Mesenchymal stem cell (in vitro differentiated cells and primary cell): Measurements from ENCODE around the gene NLE1.
A peak's percentile ranks its signal among the peaks of the same experiment; 100 is the strongest.

Experiments used
- DNase-seq: peaks from one replicate; pipeline ENCODE4 v3.0.0-alpha.2; 2013
- H2AFZ ChIP-seq: one replicate; pipeline ENCODE4 v1.6.1; 2013; ENCODE audit warnings: low read depth, mild to moderate bottlenecking, control low read depth, inconsistent platforms, low read length, moderate library complexity
- H2AK5ac ChIP-seq: 2 replicates; pipeline ENCODE4 v1.6.1; 2013; ENCODE audit warnings: low read length, moderate library complexity, mild to moderate bottlenecking, inconsistent platforms; ENCODE audit not compliant: severe bottlenecking
- H2BK120ac ChIP-seq: one replicate; pipeline ENCODE4 v1.6.1; 2013; ENCODE audit warnings: low read depth, mild to moderate bottlenecking, inconsistent platforms, low read length, moderate library complexity
- H2BK12ac ChIP-seq, 2 experiments: one replicate each; pipeline ENCODE4 v1.6.1; 2013; ENCODE audit warnings: inconsistent platforms in 2 of 2, low read length in 2 of 2, mild to moderate bottlenecking in 2 of 2, moderate library complexity in 2 of 2, control low read depth in 1 of 2
- H2BK15ac ChIP-seq: one replicate; pipeline ENCODE4 v1.6.1; 2013; ENCODE audit warnings: mild to moderate bottlenecking, low read depth, inconsistent platforms; ENCODE audit not compliant: poor library complexity, severe bottlenecking
- H2BK5ac ChIP-seq: 2 replicates; pipeline ENCODE4 v1.6.1; 2013; ENCODE audit warnings: low read depth, mild to moderate bottlenecking, low read length, control low read depth, inconsistent platforms; ENCODE audit not compliant: poor library complexity, severe bottlenecking
- H3K14ac ChIP-seq, 2 experiments: one replicate each; pipeline ENCODE4 v1.6.1; 2013; ENCODE audit warnings: inconsistent platforms in 2 of 2, low read length in 2 of 2, control low read depth in 1 of 2, mild to moderate bottlenecking in 1 of 2, moderate library complexity in 1 of 2
- H3K18ac ChIP-seq, 2 experiments: one replicate each; pipeline ENCODE4 v1.6.1; 2013; ENCODE audit warnings: inconsistent platforms in 2 of 2, low read length in 2 of 2, control low read depth in 1 of 2, low read depth in 1 of 2, mild to moderate bottlenecking in 1 of 2
- H3K23ac ChIP-seq, 2 experiments: one replicate each; pipeline ENCODE4 v1.6.1; 2013; ENCODE audit warnings: inconsistent platforms in 2 of 2, low read length in 2 of 2, mild to moderate bottlenecking in 2 of 2, moderate library complexity in 2 of 2, control low read depth in 1 of 2
- H3K27ac ChIP-seq: 2 replicates; pipeline ENCODE4 v1.5.1; 2013; ENCODE audit warnings: mild to moderate bottlenecking, moderate library complexity, low read length, control low read depth, inconsistent platforms; ENCODE audit not compliant: poor library complexity, severe bottlenecking
- H3K27me3 ChIP-seq, 2 experiments: 2 replicates each; pipeline versions ENCODE4 v1.6.1 to v1.7.0; 2013; ENCODE audit warnings: low read length in 2 of 2, mild to moderate bottlenecking in 2 of 2, moderate library complexity in 2 of 2, control low read depth in 1 of 2, inconsistent platforms in 1 of 2; ENCODE audit not compliant: control insufficient read depth in 1 of 2, insufficient read depth in 1 of 2
- H3K36me3 ChIP-seq, 2 experiments: 2 replicates each; pipeline versions ENCODE4 v1.6.1 to v1.7.0; 2013; ENCODE audit warnings: low read length in 2 of 2, control low read depth in 1 of 2, inconsistent platforms in 1 of 2, low read depth in 1 of 2, mild to moderate bottlenecking in 1 of 2; ENCODE audit not compliant: insufficient read depth in 2 of 2, control insufficient read depth in 1 of 2
- H3K4ac ChIP-seq, 2 experiments: one replicate each; pipeline ENCODE4 v1.6.1; 2013; ENCODE audit warnings: inconsistent platforms in 2 of 2, low read length in 2 of 2, mild to moderate bottlenecking in 2 of 2, moderate library complexity in 2 of 2, control low read depth in 1 of 2, low read depth in 1 of 2
- H3K4me1 ChIP-seq: 2 replicates; pipeline ENCODE4 v1.6.1; 2013; ENCODE audit warnings: low read depth, low read length, control low read depth; ENCODE audit not compliant: control insufficient read depth, insufficient read depth
- H3K4me2 ChIP-seq: 2 replicates; pipeline ENCODE4 v1.6.1; 2013; ENCODE audit warnings: low read length, mild to moderate bottlenecking, inconsistent platforms; ENCODE audit not compliant: poor library complexity, severe bottlenecking
- H3K4me3 ChIP-seq, 2 experiments: 2 replicates each; pipeline versions ENCODE4 v1.5.1 to v1.7.0; 2013; ENCODE audit warnings: low read length in 2 of 2, mild to moderate bottlenecking in 2 of 2, control low read depth in 1 of 2, low read depth in 1 of 2; ENCODE audit not compliant: insufficient read depth in 1 of 2
- H3K79me1 ChIP-seq: replicated peaks from 2 replicates; pipeline ENCODE4 v1.6.1; 2013; ENCODE audit warnings: mild to moderate bottlenecking, control low read depth, low read length, inconsistent platforms; ENCODE audit not compliant: poor library complexity, severe bottlenecking
- H3K9ac ChIP-seq: 2 replicates; pipeline ENCODE4 v1.7.0; 2013; ENCODE audit warnings: mild to moderate bottlenecking, low read length, moderate library complexity
- H3K9me3 ChIP-seq: 2 replicates; pipeline ENCODE4 v1.7.0; 2013; ENCODE audit warnings: mild to moderate bottlenecking, low read length; ENCODE audit not compliant: control insufficient read depth
- H4K8ac ChIP-seq: one replicate; pipeline ENCODE4 v1.6.1; 2013; ENCODE audit warnings: inconsistent platforms, mild to moderate bottlenecking, low read length, moderate library complexity
- H4K91ac ChIP-seq: one replicate; pipeline ENCODE4 v1.6.1; 2013; ENCODE audit warnings: mild to moderate bottlenecking, low read length, inconsistent platforms
- WGBS: methylation state at CpG from one replicate; pipeline ENCODE4 v1.1.7; 2013; ENCODE audit warnings: mixed read lengths; 5-methylcytosine and 5-hydroxymethylcytosine counted together

The NLE1 gene

DNA sequence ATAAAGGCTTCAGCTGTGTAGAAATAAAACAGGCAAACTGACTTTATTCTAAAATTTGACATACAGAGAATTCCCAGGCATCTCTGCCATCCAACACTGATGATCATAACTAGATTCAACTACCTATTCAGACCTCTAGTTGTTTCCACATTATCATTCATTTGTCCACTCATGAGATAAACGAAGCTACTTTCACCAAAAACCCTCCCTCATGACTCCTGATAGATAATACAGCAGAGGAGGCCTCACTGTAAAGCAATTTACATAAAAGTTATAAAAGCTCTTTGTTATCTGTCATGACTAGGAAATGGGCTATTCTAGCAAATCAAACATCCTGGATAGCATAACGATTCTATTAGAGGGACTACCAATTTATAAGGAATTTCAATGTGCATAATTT lies 59.0 kb downstream of the NLE1 start:
- Histone ChIP-seq H2BK5ac (no peak overlapping the region), H3K9me3 (no peaks in the 10 kb centered on the region), H3K79me1 (no peaks in the 10 kb centered on the region), H3K36me3 (no peaks in the 10 kb centered on the region), H2BK12ac (no peak overlapping the region), H3K27me3 (no peaks in the 10 kb centered on the region), H3K14ac (no peak overlapping the region), H2BK120ac (no peak overlapping the region), H2BK15ac (no peak overlapping the region), H4K91ac (no peak overlapping the region), H3K4me3 (no peak overlapping the region), H3K4me1 (peaks cover 15% of the 10 kb centered on the region), H3K18ac (no peak overlapping the region), H3K27ac (peak overlapping the region; percentile 57), H3K4ac (no peak overlapping the region), H3K9ac (no peak overlapping the region), H2AFZ (no peak overlapping the region), H4K8ac (no peak overlapping the region), H3K23ac (no peak overlapping the region), H2AK5ac (no peak overlapping the region), H3K4me2 (no peak overlapping the region)
- DNase-seq: no peak
- 58% methylated on average over 1 of the region's 2 CpGs for WGBS

DNA sequence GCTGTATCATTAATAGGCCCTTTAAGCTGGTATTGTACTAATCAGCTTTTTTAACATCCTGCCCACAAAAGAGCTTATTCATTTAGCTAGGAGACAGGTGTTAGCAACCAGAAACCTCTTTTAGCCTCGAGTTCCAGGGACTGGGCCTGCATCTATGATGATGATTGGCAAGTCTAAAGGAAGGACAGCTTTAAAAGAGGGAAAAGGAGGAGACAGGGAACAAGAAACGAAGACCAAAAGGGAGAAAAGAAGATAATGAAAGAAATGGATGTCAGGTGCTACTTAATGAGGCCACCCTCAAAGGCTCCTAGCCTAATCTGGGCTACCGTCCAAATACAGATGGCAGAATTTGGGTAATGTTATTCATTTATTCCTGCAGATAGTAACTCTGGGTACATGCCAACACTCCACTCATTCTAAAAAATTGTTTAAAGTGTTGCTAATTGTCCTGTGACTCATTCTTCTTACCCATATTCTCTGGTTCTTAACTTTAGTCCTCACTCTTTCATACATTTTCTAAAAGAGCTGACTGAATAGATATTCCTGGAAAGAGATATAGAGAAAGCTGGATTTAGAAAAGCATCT lies 59.9 kb downstream of the NLE1 start:
- Histone ChIP-seq H3K4me2 (no peak overlapping the region), H2AK5ac (no peak overlapping the region), H3K23ac (no peak overlapping the region), H3K4me1 (peaks cover 15% of the 10 kb centered on the region), H3K36me3 (no peaks in the 10 kb centered on the region), H3K4ac (no peak overlapping the region), H2BK12ac (no peak overlapping the region), H2BK15ac (no peak overlapping the region), H4K91ac (no peak overlapping the region), H2BK120ac (no peak overlapping the region), H3K9me3 (no peaks in the 10 kb centered on the region), H3K27ac (peak overlapping the region; percentile 38), H2BK5ac (no peak overlapping the region), H3K9ac (no peak overlapping the region), H2AFZ (no peak overlapping the region), H3K4me3 (no peak overlapping the region), H3K27me3 (no peaks in the 10 kb centered on the region), H3K79me1 (no peaks in the 10 kb centered on the region), H4K8ac (no peak overlapping the region), H3K18ac (no peak overlapping the region), H3K14ac (no peak overlapping the region)
- DNase-seq: peak; percentile 68
- WGBS: 40% methylated on average over 2 of the region's 3 CpGs

DNA sequence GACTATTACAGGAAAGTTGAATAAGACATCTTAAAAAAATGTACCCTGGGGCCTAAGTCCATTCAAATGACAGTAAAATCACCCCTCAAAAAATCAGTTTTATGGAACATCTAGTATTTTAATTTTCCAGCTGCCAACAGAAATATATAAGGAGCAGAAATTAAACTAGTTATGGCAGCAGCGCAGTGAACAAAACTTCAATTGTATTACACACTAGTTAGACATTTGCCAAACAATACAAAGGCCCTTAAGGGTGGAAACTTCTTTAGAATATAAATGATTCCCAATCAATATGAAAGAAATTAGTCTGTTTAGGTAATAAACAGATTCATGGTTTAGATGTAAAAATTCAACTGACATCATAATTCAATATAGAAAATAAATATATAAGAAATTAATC lies 60.5 kb downstream of the NLE1 start:
- H2AK5ac ChIP-seq: no peak overlapping the region
- no peak for DNase-seq
- WGBS: no CpG with 5 or more reads among the region's 1 CpG
- H3K79me1 ChIP-seq: no peaks in the 10 kb centered on the region
- no peaks in the 10 kb centered on the region for H3K27me3 ChIP-seq
- H3K36me3 ChIP-seq: no peaks in the 10 kb centered on the region
- H2AFZ ChIP-seq: no peak overlapping the region
- no peak overlapping the region for H2BK120ac ChIP-seq
- H3K4me2 ChIP-seq: no peak overlapping the region
- no peak overlapping the region for H4K8ac ChIP-seq
- H3K4me3 ChIP-seq: no peak overlapping the region
- H3K4ac ChIP-seq: no peak overlapping the region
- H2BK12ac ChIP-seq: no peak overlapping the region
- H3K4me1 ChIP-seq: peaks cover 12% of the 10 kb centered on the region
- no peaks in the 10 kb centered on the region for H3K9me3 ChIP-seq
- H4K91ac ChIP-seq: no peak overlapping the region
- H3K27ac ChIP-seq: no peak overlapping the region
- no peak overlapping the region for H3K18ac ChIP-seq
- no peak overlapping the region for H2BK15ac ChIP-seq
- no peak overlapping the region for H3K14ac ChIP-seq
- no peak overlapping the region for H3K9ac ChIP-seq
- no peak overlapping the region for H2BK5ac ChIP-seq
- H3K23ac ChIP-seq: no peak overlapping the region

DNA sequence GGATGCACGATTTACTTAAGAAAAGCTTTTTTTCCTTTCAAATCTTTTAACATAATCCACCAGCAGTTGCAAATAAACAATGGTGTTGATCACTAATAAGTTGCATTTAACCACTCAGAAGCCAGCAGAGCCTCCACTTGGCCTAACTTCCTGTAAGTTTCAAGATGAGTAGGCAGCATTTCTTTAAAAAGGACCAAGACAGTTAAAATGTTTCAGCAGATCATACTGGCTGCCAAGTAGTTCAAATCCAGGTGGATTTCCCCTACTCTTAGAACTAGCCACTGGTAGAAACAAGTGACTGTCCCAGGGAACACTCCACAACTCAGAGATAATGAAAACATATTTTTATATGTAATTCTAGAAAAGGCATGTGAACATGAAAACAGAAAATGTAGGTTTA lies 61.6 kb downstream of the NLE1 start:
- Histone ChIP-seq H3K4me1 (peaks cover 9% of the 10 kb centered on the region), H2AFZ (no peak overlapping the region), H3K4me2 (no peak overlapping the region), H3K27ac (peak overlapping the region; percentile 40), H2BK15ac (no peak overlapping the region), H2BK5ac (no peak overlapping the region), H3K9ac (no peak overlapping the region), H3K4ac (no peak overlapping the region), H3K9me3 (no peaks in the 10 kb centered on the region), H3K18ac (peak overlapping the region in 1 of 2 experiments; percentile 37), H2BK120ac (no peak overlapping the region), H2BK12ac (no peak overlapping the region), H3K36me3 (no peaks in the 10 kb centered on the region), H3K4me3 (no peak overlapping the region), H3K14ac (no peak overlapping the region), H3K23ac (no peak overlapping the region), H4K91ac (no peak overlapping the region), H3K27me3 (no peaks in the 10 kb centered on the region), H4K8ac (no peak overlapping the region), H3K79me1 (no peaks in the 10 kb centered on the region), H2AK5ac (no peak overlapping the region)
- no peak for DNase-seq
- WGBS: no CpG with 5 or more reads among the region's 1 CpG
